Endothelial cell of umbilical vein (primary cell): ENCODE measurements around the gene TULP4. TPM values are rescaled to one million over a fixed set of nuclear protein-coding genes. Genes with fewer than 3 reads are reported as not detected.

Experiments used
- BruUV-seq: library from RNA; stranded (reverse); fragments of 400-500 nt; replicated peaks from 2 replicates; lab custom pipeline; 2021; lab: Mats Ljungman, UMichigan
- CTCF ChIA-PET: fragments of 300-600, 350-600 bp; sonication (Branson Sonifier 250); formaldehyde crosslinking; loops from one replicate; lab custom pipeline; 2021; ENCODE audit warnings: antibody characterized with exemption, inconsistent platforms; lab: Charles Lee
- POLR2A ChIA-PET: fragments of 300-600, 350-600 bp; sonication (Branson Sonifier 250); formaldehyde crosslinking; loops from one replicate; lab custom pipeline; 2021; ENCODE audit warnings: antibody characterized with exemption, inconsistent platforms; lab: Charles Lee
- DNase-seq: peaks from one replicate; pipeline ENCODE4 v3.0.0-alpha.2; 2011; ENCODE audit warnings: low read depth, low spot score
- FAIRE-seq: peaks from 2 replicates; lab custom pipeline; 2011; peaks lifted over from hg19 to GRCh38; lab: Jason Lieb, UNC
- H2AFZ ChIP-seq: 2 replicates; pipeline ENCODE4 v1.6.0; 2012; ENCODE audit warnings: low read depth, low read length, control low read depth, inconsistent platforms
- H3K27ac ChIP-seq: 2 replicates; pipeline ENCODE4 v1.5.1; 2011; ENCODE audit warnings: low read depth, mild to moderate bottlenecking, control low read depth, low read length, moderate library complexity; ENCODE audit not compliant: insufficient read depth
- H3K27me3 ChIP-seq, 2 experiments: 2 replicates each; pipeline versions ENCODE4 v1.6.0 to v1.6.1; 2011; ENCODE audit warnings: low read length in 2 of 2, mixed read lengths in 1 of 2; ENCODE audit not compliant: control insufficient read depth in 2 of 2, insufficient read depth in 2 of 2
- H3K36me3 ChIP-seq, 2 experiments: 2 replicates in 1 of 2; 3 replicates in 1 of 2; pipeline ENCODE4 v1.5.1; 2011; ENCODE audit warnings: low read length in 2 of 2, mild to moderate bottlenecking in 1 of 2, moderate library complexity in 1 of 2; ENCODE audit not compliant: control insufficient read depth in 2 of 2, insufficient read depth in 2 of 2; ENCODE audit errors: extremely low read depth in 1 of 2
- H3K4me1 ChIP-seq: 3 replicates; pipeline ENCODE4 v1.5.1; 2011; ENCODE audit warnings: mild to moderate bottlenecking, low read length; ENCODE audit not compliant: control insufficient read depth, insufficient read depth; ENCODE audit errors: extremely low read depth
- H3K4me2 ChIP-seq: 2 replicates; pipeline ENCODE4 v1.6.1; 2011; ENCODE audit warnings: low read length, control low read depth, mixed read lengths; ENCODE audit not compliant: insufficient read depth
- H3K4me3 ChIP-seq, 3 experiments: fragments of 200-600 bp in 1 of 3; sonication (generic), shearing (Covaris generic) in 1 of 3; replicated peaks in 1 of 3; 2 replicates each; pipeline ENCODE4 v1.5.1; 2011 to 2016; ENCODE audit warnings: control low read depth in 3 of 3, low read length in 3 of 3, mild to moderate bottlenecking in 2 of 3, inconsistent platforms in 1 of 3, low read depth in 1 of 3, moderate library complexity in 1 of 3; ENCODE audit not compliant: insufficient read depth in 1 of 3
- H3K79me2 ChIP-seq: 2 replicates; pipeline ENCODE4 v1.6.0; 2012; ENCODE audit warnings: low read length, inconsistent platforms; ENCODE audit not compliant: control insufficient read depth, insufficient read depth
- H3K9ac ChIP-seq: replicated peaks from 2 replicates; pipeline ENCODE3; 2011; ENCODE audit warnings: low read length, control low read depth; ENCODE audit not compliant: insufficient read depth; ENCODE audit errors: extremely low read depth
- H3K9me1 ChIP-seq: replicated peaks from 3 replicates; pipeline ENCODE4 v1.6.0; 2011; ENCODE audit warnings: mild to moderate bottlenecking, low read length; ENCODE audit not compliant: control insufficient read depth, insufficient read depth; ENCODE audit errors: extremely low read depth
- H3K9me3 ChIP-seq: replicated peaks from 2 replicates; pipeline ENCODE4 v1.5.1; 2012; ENCODE audit warnings: low read length, inconsistent platforms; ENCODE audit not compliant: control insufficient read depth, insufficient read depth
- H4K20me1 ChIP-seq: replicated peaks from 2 replicates; pipeline ENCODE3; 2011; ENCODE audit warnings: mild to moderate bottlenecking, low read length; ENCODE audit not compliant: control insufficient read depth, insufficient read depth; ENCODE audit errors: extremely low read depth
- EZH2 ChIP-seq: IDR thresholded peaks from 2 replicates; pipeline ENCODE4 v1.6.1; 2012; ENCODE audit warnings: borderline replicate concordance, low read depth, mild to moderate bottlenecking, moderate library complexity, low read length, inconsistent platforms; ENCODE audit not compliant: severe bottlenecking
- FOS ChIP-seq: IDR thresholded peaks from 2 replicates; pipeline ENCODE4 v1.6.1; 2011; ENCODE audit warnings: mild to moderate bottlenecking, low read length, moderate library complexity, borderline replicate concordance; ENCODE audit not compliant: insufficient read depth
- GATA2 ChIP-seq: IDR thresholded peaks from 2 replicates; pipeline ENCODE4 v1.7.0; 2011; ENCODE audit warnings: low read depth, mild to moderate bottlenecking, moderate library complexity, mixed read lengths, low read length; ENCODE audit not compliant: insufficient read length, insufficient read depth
- JUN ChIP-seq: IDR thresholded peaks from 2 replicates; pipeline ENCODE4 v1.6.1; 2011; ENCODE audit warnings: borderline replicate concordance, low read depth; ENCODE audit not compliant: insufficient read length, insufficient read depth
- MYC ChIP-seq: IDR thresholded peaks from one replicate; pipeline ENCODE4 v1.6.1; 2011; ENCODE audit warnings: mild to moderate bottlenecking, low read depth, low read length
- POLR2A ChIP-seq: IDR thresholded peaks from 2 replicates; pipeline ENCODE4 v1.6.1; 2012; ENCODE audit warnings: low read depth, mild to moderate bottlenecking, control low read depth, low read length
- POLR2AphosphoS5 ChIP-seq: IDR thresholded peaks from 2 replicates; pipeline ENCODE4 v1.6.1; 2012; ENCODE audit warnings: low read depth, mild to moderate bottlenecking, control low read depth, low read length, moderate library complexity; ENCODE audit not compliant: insufficient read depth
- dilution Hi-C: fragments of 300-500 bp; cut with MboI; formaldehyde crosslinking; loops from one replicate; pipeline ENCODE4 v1.15.0; 2019; ENCODE audit warnings: low sequenced_read_pairs; ENCODE audit not compliant: extremely low pct_ligation_motif_present
- intact Hi-C: fragments of 100-400 bp; cut with micrococcal nuclease; formaldehyde crosslinking; loops from one replicate; pipeline ENCODE4 v1.10.0; 2022
- polyA plus RNA-seq, 4 experiments: library from polyadenylated mRNA; depleted of rRNA in 3 of 4; stranded (reverse) in 3 of 4; unstranded in 1 of 4; fragments of >200 nt; gene quantifications; 2 replicates each; pipeline versions ENCODE4 v1.2.1 to v1.2.3, GENCODE V29; 2011 to 2012; ENCODE audit warnings: missing spikeins in 1 of 4
- total RNA-seq: library from RNA; stranded (reverse); gene quantifications from 2 replicates; pipeline ENCODE4 v1.2.3, GENCODE V29; 2021
- TF ChIP-seq, protein P1 (sequence below), 2 donors: IDR thresholded peaks; 1 replicate in 1 of 2; 2 replicates in 1 of 2; pipeline ENCODE4 v1.5.1; 2011; ENCODE audit warnings: low read length in 2 of 2, mild to moderate bottlenecking in 2 of 2, moderate library complexity in 2 of 2, control low read depth in 1 of 2, inconsistent platforms in 1 of 2, low read depth in 1 of 2; ENCODE audit not compliant: insufficient read depth in 1 of 2; ENCODE audit errors: extremely low read depth in 1 of 2
- TF ChIP-seq, protein P2 (sequence below): IDR thresholded peaks from 2 replicates; pipeline ENCODE4 v1.6.1; 2011; ENCODE audit not compliant: insufficient read depth, insufficient read length

TULP4 gene
- total and polyA plus RNA-seq, 2 donors (not counting 3 experiments of a cell fraction or from before 2014, with no cell fraction given) = 10.8 to 55.1 TPM

DNA sequence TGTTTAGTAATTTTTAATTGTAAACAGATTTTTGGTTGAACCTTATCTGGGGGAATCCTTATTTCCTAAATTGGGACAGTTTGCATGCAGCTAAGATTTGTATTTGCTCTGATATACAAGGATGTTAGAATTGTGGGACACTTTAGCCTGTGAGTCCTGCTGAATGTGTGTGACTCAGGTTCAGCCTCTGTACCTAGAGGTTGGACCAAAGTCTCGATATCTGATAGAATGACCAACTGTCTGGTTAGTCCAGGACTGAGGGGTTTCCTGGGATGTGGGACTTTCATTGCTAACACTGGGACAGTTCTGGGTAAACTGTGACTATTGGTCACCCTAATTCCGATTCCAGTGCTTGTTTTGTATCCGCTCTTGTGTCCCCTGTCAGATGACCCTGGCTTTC, 20.2 kb upstream of the TULP4 start:
- Histone ChIP-seq H3K9ac (no peak overlapping the region), H3K4me2 (no peak overlapping the region), H4K20me1 (no peaks in the 10 kb centered on the region), H3K27me3 (no peaks in the 10 kb centered on the region), H3K4me3 (no peak overlapping the region), H3K9me1 (no peaks in the 10 kb centered on the region), H3K79me2 (peaks cover 12% of the 10 kb centered on the region), H3K36me3 (no peaks in the 10 kb centered on the region), H3K9me3 (no peaks in the 10 kb centered on the region), H2AFZ (no peak overlapping the region), H3K27ac (no peak overlapping the region), H3K4me1 (peaks cover under 1% of the 10 kb centered on the region)
- DNase-seq (no peak), FAIRE-seq (no peak)
- TF ChIP-seq GATA2 (no peak), FOS (no peak), JUN (no peak), POLR2AphosphoS5 (no peak), EZH2 (no peak), MYC (no peak), POLR2A (no peak)
- TF ChIP-seq, protein P1, sequence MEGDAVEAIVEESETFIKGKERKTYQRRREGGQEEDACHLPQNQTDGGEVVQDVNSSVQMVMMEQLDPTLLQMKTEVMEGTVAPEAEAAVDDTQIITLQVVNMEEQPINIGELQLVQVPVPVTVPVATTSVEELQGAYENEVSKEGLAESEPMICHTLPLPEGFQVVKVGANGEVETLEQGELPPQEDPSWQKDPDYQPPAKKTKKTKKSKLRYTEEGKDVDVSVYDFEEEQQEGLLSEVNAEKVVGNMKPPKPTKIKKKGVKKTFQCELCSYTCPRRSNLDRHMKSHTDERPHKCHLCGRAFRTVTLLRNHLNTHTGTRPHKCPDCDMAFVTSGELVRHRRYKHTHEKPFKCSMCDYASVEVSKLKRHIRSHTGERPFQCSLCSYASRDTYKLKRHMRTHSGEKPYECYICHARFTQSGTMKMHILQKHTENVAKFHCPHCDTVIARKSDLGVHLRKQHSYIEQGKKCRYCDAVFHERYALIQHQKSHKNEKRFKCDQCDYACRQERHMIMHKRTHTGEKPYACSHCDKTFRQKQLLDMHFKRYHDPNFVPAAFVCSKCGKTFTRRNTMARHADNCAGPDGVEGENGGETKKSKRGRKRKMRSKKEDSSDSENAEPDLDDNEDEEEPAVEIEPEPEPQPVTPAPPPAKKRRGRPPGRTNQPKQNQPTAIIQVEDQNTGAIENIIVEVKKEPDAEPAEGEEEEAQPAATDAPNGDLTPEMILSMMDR (IDR thresholded peaks at IDR 0.05; ENCODE audit: extremely low read depth in 1 of 2, insufficient read depth in 1 of 2, low read depth in 1 of 2, low read length in 2 of 2) = no peak
- TF ChIP-seq, protein P2, sequence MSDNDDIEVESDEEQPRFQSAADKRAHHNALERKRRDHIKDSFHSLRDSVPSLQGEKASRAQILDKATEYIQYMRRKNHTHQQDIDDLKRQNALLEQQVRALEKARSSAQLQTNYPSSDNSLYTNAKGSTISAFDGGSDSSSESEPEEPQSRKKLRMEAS = no peak
- dilution Hi-C loops (no loop called here), intact Hi-C loops (no loop called here)
- POLR2A ChIA-PET = interaction anchor here (0.7 kb wide), 1 partner anchor 57 kb away, joined by 3 read pairs; no protein-coding TSS in a partner anchor
- CTCF ChIA-PET = no interaction called here
- BruUV-seq = no TSS peak
